Spleen (tissue), 11 donors: ENCODE results near the gene TM4SF18. TPM values are rescaled to one million over a fixed set of nuclear protein-coding genes. Genes with fewer than 3 reads are reported as not detected.

ENCODE experiments used
- DNase-seq: peaks from one replicate; pipeline ENCODE4 v3.0.0-alpha.2; 2020
- H3K27ac ChIP-seq, 8 donors: fragments of 200-600 bp; sonication (generic) in 7 of 8; 1 replicate in 4 of 8; 2 replicates in 4 of 8; pipeline versions ENCODE4 v1.5.0 to v1.8.0; 2016 to 2021; ENCODE audit warnings: inconsistent platforms in 4 of 8, mild to moderate bottlenecking in 4 of 8, moderate library complexity in 1 of 8
- H3K27me3 ChIP-seq, 7 donors: fragments of 200-600 bp; sonication (generic) in 6 of 7; replicated peaks in 1 of 7; 1 replicate in 4 of 7; 2 replicates in 3 of 7; pipeline versions ENCODE4 v1.5.0 to v1.8.0; 2016 to 2021; ENCODE audit warnings: inconsistent platforms in 3 of 7, mild to moderate bottlenecking in 1 of 7
- H3K36me3 ChIP-seq, 6 donors: fragments of 200-600 bp; sonication (generic) in 5 of 6; 1 replicate in 4 of 6; 2 replicates in 2 of 6; pipeline versions ENCODE4 v1.5.0 to v1.8.0; 2016 to 2021; ENCODE audit warnings: inconsistent platforms in 2 of 6
- H3K4me1 ChIP-seq, 6 donors: fragments of 200-600 bp; sonication (generic) in 5 of 6; 1 replicate in 3 of 6; 2 replicates in 3 of 6; pipeline versions ENCODE4 v1.5.0 to v1.8.0; 2016 to 2021; ENCODE audit warnings: inconsistent platforms in 3 of 6
- H3K4me3 ChIP-seq, 8 donors: fragments of 200-600 bp; sonication (generic) in 7 of 8; 1 replicate in 4 of 8; 2 replicates in 4 of 8; pipeline versions ENCODE4 v1.5.0 to v1.8.0; 2016 to 2021; ENCODE audit warnings: inconsistent platforms in 4 of 8, mild to moderate bottlenecking in 4 of 8, moderate library complexity in 2 of 8
- H3K9me3 ChIP-seq, 8 donors: fragments of 200-600 bp; sonication (generic) in 7 of 8; 1 replicate in 4 of 8; 2 replicates in 4 of 8; pipeline versions ENCODE4 v1.5.0 to v1.8.0; 2016 to 2021; ENCODE audit warnings: inconsistent platforms in 4 of 8
- CTCF ChIP-seq, 11 experiments: fragments of 200-600 bp in 7 of 11; fragments of 450-650 bp in 4 of 11; sonication (generic) in 4 of 11; IDR thresholded peaks in 8 of 11; conservative IDR thresholded peaks in 3 of 11; 1 replicate in 7 of 11; 2 replicates in 4 of 11; pipeline versions ENCODE4 v1.4.0 to v1.8.0; 2016 to 2021; ENCODE audit warnings: antibody characterized with exemption in 11 of 11, inconsistent platforms in 4 of 11, mild to moderate bottlenecking in 1 of 11
- POLR2A ChIP-seq, 3 donors: fragments of 450-650 bp; IDR thresholded peaks; one replicate each; pipeline ENCODE4 v1.5.1; 2017; ENCODE audit warnings: antibody characterized with exemption in 3 of 3, mild to moderate bottlenecking in 1 of 3
- POLR2AphosphoS5 ChIP-seq, 3 donors: sonication (generic); formaldehyde crosslinking; IDR thresholded peaks; one replicate each; pipeline ENCODE4 v1.5.1; 2017; ENCODE audit warnings: antibody characterized with exemption in 3 of 3
- WGBS, 5 donors: extraction: QIAGEN DNeasy Blood & Tissue Kit in 3 of 5; methylation state at CpG; one replicate each; pipeline versions ENCODE4 v1.1.5 to v1.1.7; 2013 to 2018; 5-methylcytosine and 5-hydroxymethylcytosine counted together
- intact Hi-C: fragments of 100-400 bp; cut with DNase I; formaldehyde crosslinking; loops from one replicate; pipeline ENCODE4 v1.15.0; 2023; ENCODE audit warnings: low total_unique reads
- polyA plus RNA-seq, 3 donors: library from polyadenylated mRNA; stranded (reverse); fragments of 200-250 nt; gene quantifications; one replicate each; pipeline ENCODE4 v1.2.1, GENCODE V29; 2013
- total RNA-seq, 7 donors: library from RNA; depleted of rRNA in 3 of 7; stranded (reverse); fragments of >200 nt in 3 of 7; fragmentation: NEBNext Ultra II Directional in 4 of 7; extraction: Animal tissue kit (Norgen Biotek cat#: 25700) in 4 of 7; gene quantifications; one replicate each; pipeline versions ENCODE4 v1.1.0 to v1.2.1, GENCODE V29; 2016 to 2021
- donor health status: healthy with polysubstance abuse.
- donor health status: DM: no; HTN: no; CAD: no; lungs with moderate emphysema.
- donor health status: DM: no; HTN: no; CAD: no.
- donor health status: Bipolar disorder and iron deficiency.
- donor health status: healthy.
- donor health status: DM: no; HTN: no; CAD: no.
- donor health status: DM: yes; HTN: yes; CAD: no.

Gene TM4SF18
- total and polyA plus RNA-seq, 10 donors: 6.6 to 97.4 (median 49.1) TPM

GRCh38 chr3:149321136-149321535 lies 12.3 kb downstream of the TM4SF18 start:
- H3K4me1 ChIP-seq: no peaks in the 10 kb centered on the region
- no peak overlapping the region for H3K4me3 ChIP-seq
- no peak for DNase-seq
- H3K9me3 ChIP-seq: no peaks in the 10 kb centered on the region
- H3K36me3 ChIP-seq: peaks cover 0 to 49% (median 3%) of the 10 kb centered on the region in 6 donors
- H3K27ac ChIP-seq: no peak overlapping the region
- intact Hi-C loops: no loop called here
- no peaks in the 10 kb centered on the region for H3K27me3 ChIP-seq
- TF ChIP-seq POLR2A (IDR thresholded peaks at IDR 0.05) (no peak), CTCF (IDR thresholded peaks at IDR 0.05 in 8 of 11, conservative IDR thresholded peaks at IDR 0.05 in 3 of 11) (no peak), POLR2AphosphoS5 (IDR thresholded peaks at IDR 0.05) (no peak)

- Histone ChIP-seq H3K27me3 (no peaks in the 10 kb centered on the region), H3K4me3 (no peak overlapping the region), H3K4me1 (no peaks in the 10 kb centered on the region), H3K27ac (no peak overlapping the region), H3K36me3 (peaks cover 0 to 47% (median 3%) of the 10 kb centered on the region in 6 donors), H3K9me3 (no peaks in the 10 kb centered on the region)
- no peak for DNase-seq
- 93 to 99% (median 95%) methylated on average over 3 of the region's 3 CpGs for WGBS, 5 donors
- intact Hi-C loops: no loop called here
- TF ChIP-seq POLR2AphosphoS5 (IDR thresholded peaks at IDR 0.05) (no peak), CTCF (IDR thresholded peaks at IDR 0.05 in 8 of 11, conservative IDR thresholded peaks at IDR 0.05 in 3 of 11) (no peak)
These were observed 13.7 kb downstream of the TM4SF18 start for GRCh38 chr3:149319750-149320149.

- no peaks in the 10 kb centered on the region for H3K27me3 ChIP-seq
- H3K36me3 ChIP-seq: peaks cover 0 to 23% (median 0%) of the 10 kb centered on the region in 6 donors
- intact Hi-C loops: no loop called here
- WGBS, 5 donors: 95 to 100% (median 98%) methylated on average over 1 of the region's 1 CpG
- H3K27ac ChIP-seq: no peak overlapping the region
- no peak overlapping the region for H3K4me3 ChIP-seq
- H3K9me3 ChIP-seq: no peaks in the 10 kb centered on the region
- no peak for DNase-seq
- TF ChIP-seq POLR2A (IDR thresholded peaks at IDR 0.05) (no peak), CTCF (IDR thresholded peaks at IDR 0.05 in 8 of 11, conservative IDR thresholded peaks at IDR 0.05 in 3 of 11) (no peak), POLR2AphosphoS5 (IDR thresholded peaks at IDR 0.05) (no peak)
- H3K4me1 ChIP-seq: no peaks in the 10 kb centered on the region
These were observed 16.4 kb downstream of the TM4SF18 start for GRCh38 chr3:149317072-149317471.

GRCh38 chr3:149316437-149316836 lies 17.0 kb downstream of the TM4SF18 start:
- peaks cover 0 to 18% (median 0%) of the 10 kb centered on the region in 6 donors for H3K36me3 ChIP-seq
- H3K9me3 ChIP-seq: no peaks in the 10 kb centered on the region
- WGBS, 5 donors: 52 to 83% (median 62%) methylated on average over 2 of the region's 2 CpGs
- no peak for DNase-seq
- TF ChIP-seq POLR2A (IDR thresholded peaks at IDR 0.05) (no peak), POLR2AphosphoS5 (IDR thresholded peaks at IDR 0.05) (no peak), CTCF (IDR thresholded peaks at IDR 0.05 in 8 of 11, conservative IDR thresholded peaks at IDR 0.05 in 3 of 11) (no peak)
- no peak overlapping the region for H3K27ac ChIP-seq
- H3K27me3 ChIP-seq: no peaks in the 10 kb centered on the region
- H3K4me3 ChIP-seq: no peak overlapping the region
- intact Hi-C loops: no loop called here
- H3K4me1 ChIP-seq: no peaks in the 10 kb centered on the region
